HG03432 (cell line): Measurements from ENCODE around the gene ADCK1.
"Not testable (repeated sequence)": the region's sequence is repeated elsewhere in the genome, so short reads cannot be mapped to it uniquely, and the experiment has no call there.

ENCODE experiments used
- ATAC-seq: cut with Tn5 transposase; IDR thresholded peaks from one replicate; pipeline ENCODE4 v1.9.1; 2021; ENCODE audit warnings: mild to moderate bottlenecking, moderate library complexity; ENCODE audit not compliant: unreplicated experiment

The ADCK1 gene

GRCh38 chr14:77926942-77927341 is 127.0 kb downstream of the ADCK1 start:
- ATAC-seq = no peak

GRCh38 chr14:77931441-77931840 is 131.5 kb downstream of the ADCK1 start:
- ATAC-seq = no peak

- no peak for ATAC-seq
These were observed 136.3 kb downstream of the ADCK1 start for GRCh38 chr14:77936138-77936639.

- no peak for ATAC-seq
These were observed 147.5 kb downstream of the ADCK1 start for GRCh38 chr14:77947372-77947771.

GRCh38 chr14:77950371-77951063 is 150.6 kb downstream of the ADCK1 start:
- no peak for ATAC-seq

- no peak for ATAC-seq
These were observed 156.0 kb downstream of the ADCK1 start for GRCh38 chr14:77955816-77956484.

- not testable (repeated sequence) for ATAC-seq
These were observed 159.8 kb downstream of the ADCK1 start for GRCh38 chr14:77959686-77960085.

- ATAC-seq = no peak
These were observed 162.1 kb downstream of the ADCK1 start for GRCh38 chr14:77961847-77962580.

- no peak for ATAC-seq
These were observed 163.0 kb downstream of the ADCK1 start for GRCh38 chr14:77962731-77963520.

- ATAC-seq = no peak
These were observed 164.7 kb downstream of the ADCK1 start for GRCh38 chr14:77964586-77964985.

GRCh38 chr14:77965050-77965449 is 165.1 kb downstream of the ADCK1 start:
- no peak for ATAC-seq

GRCh38 chr14:77965919-77966435 is 166.1 kb downstream of the ADCK1 start:
- peak; percentile 87 for ATAC-seq

GRCh38 chr14:77967110-77967509 is 167.2 kb downstream of the ADCK1 start:
- no peak for ATAC-seq

- ATAC-seq = no peak
These were observed 170.7 kb downstream of the ADCK1 start for GRCh38 chr14:77970646-77971045.

GRCh38 chr14:77973246-77973645 is 173.3 kb downstream of the ADCK1 start:
- ATAC-seq = no peak

- no peak for ATAC-seq
These were observed 176.7 kb downstream of the ADCK1 start for GRCh38 chr14:77976591-77976990.

- no peak for ATAC-seq
These were observed 179.3 kb downstream of the ADCK1 start for GRCh38 chr14:77979171-77979570.

- ATAC-seq = no peak
These were observed 179.9 kb downstream of the ADCK1 start for GRCh38 chr14:77979666-77980351.

- ATAC-seq = no peak
These were observed 180.8 kb downstream of the ADCK1 start for GRCh38 chr14:77980475-77981321.
